ENCODE results near the gene SECISBP2L.

Gene SECISBP2L

GRCh38 chr15:49024840-49025239 lies 21.4 kb downstream of the SECISBP2L start:
- TF ChIP-seq EGR1 (IDR thresholded peaks at IDR 0.05) (no peak), CEBPB (IDR thresholded peaks at IDR 0.05) (no peak), TEAD4 (IDR thresholded peaks at IDR 0.05) (no peak), MAX (IDR thresholded peaks at IDR 0.05) (no peak), RAD21 (IDR thresholded peaks at IDR 0.05; ENCODE audit: low read depth) (no peak), ZBTB7A (IDR thresholded peaks at IDR 0.05; ENCODE audit: low read depth) (no peak), NFIC (IDR thresholded peaks at IDR 0.05) (no peak)

DNA sequence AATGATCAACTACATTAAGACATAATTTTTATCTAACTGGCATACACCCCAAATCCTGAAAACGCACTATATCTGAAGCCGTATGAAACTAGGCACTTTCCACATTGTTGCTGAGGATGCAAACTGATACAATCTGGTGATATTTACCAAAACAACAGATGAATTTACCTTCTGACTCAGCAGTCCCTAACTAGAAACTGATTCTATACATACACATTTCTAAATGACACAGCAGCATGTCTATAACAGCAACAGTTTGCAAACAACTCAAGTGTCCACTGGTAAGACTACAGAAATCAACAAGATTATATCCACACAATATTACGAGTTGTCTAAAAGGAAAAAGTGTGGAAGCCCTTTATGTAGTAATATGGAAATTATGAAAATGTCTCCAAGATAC lies 22.9 kb downstream of the SECISBP2L start:
- TF ChIP-seq NFIC (IDR thresholded peaks at IDR 0.05) (no peak), CREB1 (IDR thresholded peaks at IDR 0.05; ENCODE audit: low read depth) (no peak)

GRCh38 chr15:49015896-49016295 lies 30.4 kb downstream of the SECISBP2L start:
- TF ChIP-seq NFIC (IDR thresholded peaks at IDR 0.05): no peak
- no peak for TF ChIP-seq CEBPB (IDR thresholded peaks at IDR 0.05)
- TF ChIP-seq, protein P1, sequence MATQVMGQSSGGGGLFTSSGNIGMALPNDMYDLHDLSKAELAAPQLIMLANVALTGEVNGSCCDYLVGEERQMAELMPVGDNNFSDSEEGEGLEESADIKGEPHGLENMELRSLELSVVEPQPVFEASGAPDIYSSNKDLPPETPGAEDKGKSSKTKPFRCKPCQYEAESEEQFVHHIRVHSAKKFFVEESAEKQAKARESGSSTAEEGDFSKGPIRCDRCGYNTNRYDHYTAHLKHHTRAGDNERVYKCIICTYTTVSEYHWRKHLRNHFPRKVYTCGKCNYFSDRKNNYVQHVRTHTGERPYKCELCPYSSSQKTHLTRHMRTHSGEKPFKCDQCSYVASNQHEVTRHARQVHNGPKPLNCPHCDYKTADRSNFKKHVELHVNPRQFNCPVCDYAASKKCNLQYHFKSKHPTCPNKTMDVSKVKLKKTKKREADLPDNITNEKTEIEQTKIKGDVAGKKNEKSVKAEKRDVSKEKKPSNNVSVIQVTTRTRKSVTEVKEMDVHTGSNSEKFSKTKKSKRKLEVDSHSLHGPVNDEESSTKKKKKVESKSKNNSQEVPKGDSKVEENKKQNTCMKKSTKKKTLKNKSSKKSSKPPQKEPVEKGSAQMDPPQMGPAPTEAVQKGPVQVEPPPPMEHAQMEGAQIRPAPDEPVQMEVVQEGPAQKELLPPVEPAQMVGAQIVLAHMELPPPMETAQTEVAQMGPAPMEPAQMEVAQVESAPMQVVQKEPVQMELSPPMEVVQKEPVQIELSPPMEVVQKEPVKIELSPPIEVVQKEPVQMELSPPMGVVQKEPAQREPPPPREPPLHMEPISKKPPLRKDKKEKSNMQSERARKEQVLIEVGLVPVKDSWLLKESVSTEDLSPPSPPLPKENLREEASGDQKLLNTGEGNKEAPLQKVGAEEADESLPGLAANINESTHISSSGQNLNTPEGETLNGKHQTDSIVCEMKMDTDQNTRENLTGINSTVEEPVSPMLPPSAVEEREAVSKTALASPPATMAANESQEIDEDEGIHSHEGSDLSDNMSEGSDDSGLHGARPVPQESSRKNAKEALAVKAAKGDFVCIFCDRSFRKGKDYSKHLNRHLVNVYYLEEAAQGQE (IDR thresholded peaks at IDR 0.05; ENCODE audit: low read depth): no peak
- TF ChIP-seq, protein P2, sequence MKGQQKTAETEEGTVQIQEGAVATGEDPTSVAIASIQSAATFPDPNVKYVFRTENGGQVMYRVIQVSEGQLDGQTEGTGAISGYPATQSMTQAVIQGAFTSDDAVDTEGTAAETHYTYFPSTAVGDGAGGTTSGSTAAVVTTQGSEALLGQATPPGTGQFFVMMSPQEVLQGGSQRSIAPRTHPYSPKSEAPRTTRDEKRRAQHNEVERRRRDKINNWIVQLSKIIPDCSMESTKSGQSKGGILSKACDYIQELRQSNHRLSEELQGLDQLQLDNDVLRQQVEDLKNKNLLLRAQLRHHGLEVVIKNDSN (IDR thresholded peaks at IDR 0.05): no peak

GRCh38 chr15:48999314-48999713 lies 46.9 kb downstream of the SECISBP2L start:
- TF ChIP-seq RAD21 (IDR thresholded peaks at IDR 0.05; ENCODE audit: low read depth) (no peak), CEBPB (IDR thresholded peaks at IDR 0.05) (no peak), TAF1 (IDR thresholded peaks at IDR 0.05; ENCODE audit: low read depth) (no peak), TCF12 (IDR thresholded peaks at IDR 0.05; ENCODE audit: low read depth) (no peak), CREB1 (IDR thresholded peaks at IDR 0.05; ENCODE audit: low read depth) (no peak), EGR1 (IDR thresholded peaks at IDR 0.05) (no peak), NFIC (IDR thresholded peaks at IDR 0.05) (no peak), YY1 (IDR thresholded peaks at IDR 0.05; ENCODE audit: low read depth) (no peak), TEAD4 (IDR thresholded peaks at IDR 0.05) (no peak), ZBTB7A (IDR thresholded peaks at IDR 0.05; ENCODE audit: low read depth) (no peak), EP300 (IDR thresholded peaks at IDR 0.05; ENCODE audit: borderline replicate concordance) (no peak), MAX (IDR thresholded peaks at IDR 0.05) (no peak), FOXM1 (IDR thresholded peaks at IDR 0.05; ENCODE audit: borderline replicate concordance, low read depth) (no peak)
- TF ChIP-seq, protein P1 (IDR thresholded peaks at IDR 0.05; ENCODE audit: low read depth): no peak
- TF ChIP-seq, protein P2 (IDR thresholded peaks at IDR 0.05): no peak

- no peak for TF ChIP-seq FOXM1 (IDR thresholded peaks at IDR 0.05; ENCODE audit: borderline replicate concordance, low read depth)
- no peak for TF ChIP-seq MAX (IDR thresholded peaks at IDR 0.05)
- no peak for TF ChIP-seq TCF12 (IDR thresholded peaks at IDR 0.05; ENCODE audit: low read depth)
- TF ChIP-seq RAD21 (IDR thresholded peaks at IDR 0.05; ENCODE audit: low read depth): no peak
- TF ChIP-seq CREB1 (IDR thresholded peaks at IDR 0.05; ENCODE audit: low read depth): no peak
- TF ChIP-seq ZBTB7A (IDR thresholded peaks at IDR 0.05; ENCODE audit: low read depth): no peak
- no peak for TF ChIP-seq EP300 (IDR thresholded peaks at IDR 0.05; ENCODE audit: borderline replicate concordance)
- no peak for TF ChIP-seq YY1 (IDR thresholded peaks at IDR 0.05; ENCODE audit: low read depth)
- TF ChIP-seq, protein P1 (IDR thresholded peaks at IDR 0.05; ENCODE audit: low read depth): no peak
- TF ChIP-seq, protein P2 (IDR thresholded peaks at IDR 0.05): no peak
- no peak for TF ChIP-seq CEBPB (IDR thresholded peaks at IDR 0.05)
These were observed 50.0 kb downstream of the SECISBP2L start for GRCh38 chr15:48996276-48996675.
